K562 (cell line): ENCODE results near the gene SMCHD1. TPM values are rescaled to one million over a fixed set of nuclear protein-coding genes. Genes with fewer than 3 reads are reported as not detected.

ENCODE experiments used
- ATAC-seq: fragments of 200-7000 bp; cut with Tn5 transposase; 3 replicates; pipeline ENCODE4 v1.9.1; 2020; ENCODE audit warnings: moderate library complexity
- BruUV-seq: library from RNA; stranded (reverse); fragments of 400-500 nt; replicated peaks from 2 replicates; lab custom pipeline; 2021; lab: Mats Ljungman, UMichigan
- CTCF ChIA-PET: fragments of 300-600 bp; formaldehyde crosslinking; extraction: SDS; loops from one replicate; lab custom pipeline; 2021; ENCODE audit warnings: low intra/inter-chr PET ratio; lab: Yijun Ruan, JAX
- POLR2A ChIA-PET: fragments of 300-600, 350-650 bp; sonication (Branson Sonifier 250); formaldehyde crosslinking; extraction: SDS; loops from one replicate; lab custom pipeline; 2021; ENCODE audit warnings: antibody characterized with exemption, inconsistent platforms; lab: Yijun Ruan, JAX
- DNase-seq, 4 experiments: peaks; one replicate each; pipeline versions ENCODE4 v3.0.0 to v3.0.0-alpha.2; 2011 to 2018; ENCODE audit warnings: low spot score in 3 of 4, mixed read lengths in 3 of 4; ENCODE audit errors: extremely low read depth in 1 of 4
- FAIRE-seq: peaks from 2 replicates; lab custom pipeline; 2011; peaks lifted over from hg19 to GRCh38; lab: Jason Lieb, UNC
- H2AFZ ChIP-seq: 2 replicates; pipeline ENCODE4 v1.6.0; 2011; ENCODE audit warnings: low read depth, low read length, control low read depth, inconsistent platforms
- H3K27ac ChIP-seq: fragments of 200-600 bp; 3 replicates; pipeline ENCODE4 v1.8.0; 2011; ENCODE audit warnings: low read depth, mild to moderate bottlenecking, control low read depth, inconsistent platforms, low read length, moderate library complexity, mixed read lengths; ENCODE audit errors: extremely low read depth
- H3K27me3 ChIP-seq, 2 experiments: fragments of 300-600 bp in 1 of 2; 2 replicates in 1 of 2; 3 replicates in 1 of 2; pipeline versions ENCODE4 v1.6.0 to v1.8.0; 2011; ENCODE audit warnings: inconsistent platforms in 2 of 2, low read length in 2 of 2, mild to moderate bottlenecking in 1 of 2, mixed read lengths in 1 of 2, moderate library complexity in 1 of 2; ENCODE audit not compliant: control insufficient read depth in 2 of 2, insufficient read depth in 2 of 2
- H3K36me3 ChIP-seq: fragments of 300-600 bp; 3 replicates; pipeline ENCODE4 v1.8.0; 2011; ENCODE audit warnings: mild to moderate bottlenecking, low read length, inconsistent platforms; ENCODE audit not compliant: control insufficient read depth, insufficient read depth
- H3K4me1 ChIP-seq, 2 experiments: fragments of 200-600 bp in 1 of 2; replicated peaks in 1 of 2; 2 replicates in 1 of 2; 3 replicates in 1 of 2; pipeline versions ENCODE4 v1.5.1 to v1.8.0; 2011; ENCODE audit warnings: inconsistent platforms in 2 of 2, low read length in 2 of 2, mild to moderate bottlenecking in 1 of 2, mixed read lengths in 1 of 2, moderate library complexity in 1 of 2; ENCODE audit not compliant: control insufficient read depth in 2 of 2, insufficient read depth in 2 of 2
- H3K4me2 ChIP-seq: 2 replicates; pipeline ENCODE4 v1.6.1; 2011; ENCODE audit warnings: low read length, control low read depth, inconsistent platforms, mixed read lengths; ENCODE audit not compliant: insufficient read depth
- H3K4me3 ChIP-seq: fragments of 200-600 bp; sonication (generic), shearing (Covaris generic); 2 replicates; pipeline ENCODE4 v1.5.1; 2016; ENCODE audit warnings: control low read depth, inconsistent platforms
- H3K79me2 ChIP-seq: fragments of 200-600 bp; 3 replicates; pipeline ENCODE4 v1.8.0; 2011; ENCODE audit warnings: low read length, inconsistent platforms; ENCODE audit not compliant: control insufficient read depth, insufficient read depth
- H3K9ac ChIP-seq, 2 experiments: 2 replicates each; pipeline versions ENCODE4 v1.6.0 to v1.6.1; 2011; ENCODE audit warnings: low read depth in 2 of 2, low read length in 2 of 2, control low read depth in 1 of 2, inconsistent platforms in 1 of 2, mild to moderate bottlenecking in 1 of 2, mixed read lengths in 1 of 2; ENCODE audit not compliant: insufficient read depth in 1 of 2
- H3K9me1 ChIP-seq: one replicate; pipeline ENCODE4 v1.6.0; 2011; ENCODE audit warnings: inconsistent platforms, mild to moderate bottlenecking, low read length, moderate library complexity; ENCODE audit not compliant: control insufficient read depth, insufficient read depth
- H3K9me3 ChIP-seq: replicated peaks from 2 replicates; pipeline ENCODE4 v1.5.1; 2011; ENCODE audit warnings: low read depth, low read length, inconsistent platforms; ENCODE audit not compliant: control insufficient read depth, insufficient read depth
- H4K20me1 ChIP-seq: replicated peaks from 2 replicates; pipeline ENCODE4 v1.6.1; 2011; ENCODE audit warnings: low read length, inconsistent platforms, mixed read lengths; ENCODE audit not compliant: control insufficient read depth, insufficient read depth
- CBX5 ChIP-seq: IDR thresholded peaks from 2 replicates; pipeline ENCODE4 v1.6.1; 2014; ENCODE audit warnings: low read depth, borderline replicate concordance
- KLF10 ChIP-seq: fragments of 250-450 bp; sonication (Bioruptor Pico); IDR thresholded peaks from 2 replicates; pipeline ENCODE4 v1.6.1; 2021; ENCODE audit warnings: matching md5 sums
- MXI1 ChIP-seq: IDR thresholded peaks from 2 replicates; pipeline ENCODE4 v1.6.1; 2011; ENCODE audit warnings: low read depth, mild to moderate bottlenecking, improper control_type of control experiment, low read length
- PRMT5 ChIP-seq: sonication (generic); formaldehyde crosslinking; IDR thresholded peaks from 2 replicates; pipeline ENCODE4 v1.5.0; 2020; ENCODE audit warnings: missing genetic modification reagents
- PRPF4 ChIP-seq: fragments of 200-400 bp; formaldehyde crosslinking; IDR thresholded peaks from one replicate; pipeline ENCODE4 v1.6.1; 2017; ENCODE audit warnings: low read length, low read depth, mild to moderate bottlenecking; ENCODE audit not compliant: insufficient read depth, poor library complexity, severe bottlenecking
- TCFL5 ChIP-seq: fragments of 250-450 bp; sonication (Bioruptor Pico); conservative IDR thresholded peaks from 2 replicates; pipeline ENCODE4 v1.6.1; 2021; ENCODE audit warnings: mild to moderate bottlenecking, moderate library complexity, matching md5 sums
- ZNF184 ChIP-seq: sonication (generic); formaldehyde crosslinking; IDR thresholded peaks from 2 replicates; pipeline ENCODE4 v1.5.0; 2020; ENCODE audit warnings: missing genetic modification reagents
- ZNF224 ChIP-seq: sonication (generic); formaldehyde crosslinking; IDR thresholded peaks from 2 replicates; pipeline ENCODE4 v1.8.0; 2022; ENCODE audit warnings: mild to moderate bottlenecking, missing genetic modification reagents
- ZNF707 ChIP-seq: fragments of 250-450 bp; sonication (Bioruptor Pico); conservative IDR thresholded peaks from 2 replicates; pipeline ENCODE4 v1.8.0; 2022; ENCODE audit warnings: inconsistent platforms, mild to moderate bottlenecking, moderate library complexity
- in situ Hi-C: fragments of 300-500 bp; cut with MboI; formaldehyde crosslinking; loops from 4 replicates; pipeline ENCODE4 v1.15.0; 2018; ENCODE audit warnings: inconsistent platforms, mixed read lengths
- intact Hi-C: fragments of 100-400 bp; cut with micrococcal nuclease; formaldehyde crosslinking; loops from 2 replicates; pipeline ENCODE4 v1.14.2; 2022
- polyA plus RNA-seq, 8 experiments: library from polyadenylated mRNA; depleted of rRNA in 4 of 8; stranded (reverse) in 5 of 8; unstranded in 3 of 8; fragments of >200 nt; fragmentation: Nextera tagmentation in 2 of 8; fragmentation: Illumina TruSeq in 1 of 8; extraction: Ambion mirVana in 2 of 8; extraction: Trizol in 1 of 8; gene quantifications; 2 replicates each; pipeline versions ENCODE4 v1.2.1 to v1.2.3, GENCODE V29; 2011 to 2014; ENCODE audit warnings: inconsistent platforms in 1 of 8, missing spikeins in 1 of 8
- total RNA-seq, 7 experiments: library from RNA; depleted of rRNA in 6 of 7; stranded (reverse); fragments of >200 nt in 6 of 7; fragmentation: Illumina TruSeq in 2 of 7; extraction: Trizol in 2 of 7; gene quantifications; 2 replicates each; pipeline versions ENCODE4 v1.2.1 to v1.2.3, GENCODE V29; 2011 to 2021; ENCODE audit warnings: low replicate concordance in 1 of 7
- TF ChIP-seq, protein P1 (sequence below): fragments of 250-450 bp; sonication (Bioruptor Pico); IDR thresholded peaks from 2 replicates; pipeline ENCODE4 v1.5.0; 2021; ENCODE audit warnings: mild to moderate bottlenecking, moderate library complexity

SMCHD1 gene
- total and polyA plus RNA-seq, 9 of the 15 experiments (the other 6 are each of a cell fraction or from before 2014, with no cell fraction given): 6.3 to 144 (median 72.7) TPM

DNA sequence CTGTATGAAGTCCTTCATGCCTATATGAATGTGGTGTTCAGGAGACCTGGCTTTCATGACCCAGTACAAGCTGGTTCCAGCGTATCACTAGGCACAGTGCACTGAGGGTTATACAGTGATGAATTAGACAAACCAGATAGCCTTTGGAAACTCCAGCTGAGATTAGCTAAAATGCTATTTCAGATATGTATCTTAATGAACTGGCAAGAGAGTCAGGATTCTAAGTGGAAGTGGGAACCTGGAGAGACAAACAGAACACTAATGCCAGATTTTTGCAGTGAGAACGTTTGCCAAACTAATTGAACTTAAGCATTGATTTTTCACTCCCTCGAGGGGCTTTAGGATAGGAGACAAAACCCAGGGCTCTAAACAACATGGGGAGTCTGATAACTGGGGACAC, 125.2 kb downstream of the SMCHD1 start (continued):
- TF ChIP-seq CBX5: no peak

DNA sequence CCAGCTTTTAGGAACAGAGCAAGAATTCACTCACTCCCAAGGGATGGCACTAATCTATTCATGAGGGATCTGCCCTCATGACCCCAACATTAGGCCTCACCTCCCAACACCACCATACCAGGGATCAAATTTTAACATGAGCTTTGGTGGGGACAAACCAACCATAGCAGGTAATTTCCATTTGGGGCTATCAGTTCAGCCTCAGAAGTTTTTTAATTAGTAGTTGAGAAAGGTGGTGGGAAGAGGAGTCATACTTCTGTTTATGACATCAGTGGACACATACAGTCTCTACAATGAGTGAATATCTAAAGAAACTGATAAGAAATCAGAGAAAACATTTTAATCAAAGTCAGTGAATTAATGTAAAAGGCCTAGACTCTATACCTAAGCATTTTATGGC, 131.7 kb downstream of the SMCHD1 start:
- TF ChIP-seq ZNF224 (CRISPR knock-in tag) (no peak), KLF10 (CRISPR knock-in tag) (no peak), PRPF4 (no peak), MXI1 (no peak), ZNF707 (CRISPR knock-in tag) (no peak), PRMT5 (no peak), ZNF184 (CRISPR knock-in tag) (no peak), TCFL5 (CRISPR knock-in tag) (no peak)
- TF ChIP-seq, protein P1, sequence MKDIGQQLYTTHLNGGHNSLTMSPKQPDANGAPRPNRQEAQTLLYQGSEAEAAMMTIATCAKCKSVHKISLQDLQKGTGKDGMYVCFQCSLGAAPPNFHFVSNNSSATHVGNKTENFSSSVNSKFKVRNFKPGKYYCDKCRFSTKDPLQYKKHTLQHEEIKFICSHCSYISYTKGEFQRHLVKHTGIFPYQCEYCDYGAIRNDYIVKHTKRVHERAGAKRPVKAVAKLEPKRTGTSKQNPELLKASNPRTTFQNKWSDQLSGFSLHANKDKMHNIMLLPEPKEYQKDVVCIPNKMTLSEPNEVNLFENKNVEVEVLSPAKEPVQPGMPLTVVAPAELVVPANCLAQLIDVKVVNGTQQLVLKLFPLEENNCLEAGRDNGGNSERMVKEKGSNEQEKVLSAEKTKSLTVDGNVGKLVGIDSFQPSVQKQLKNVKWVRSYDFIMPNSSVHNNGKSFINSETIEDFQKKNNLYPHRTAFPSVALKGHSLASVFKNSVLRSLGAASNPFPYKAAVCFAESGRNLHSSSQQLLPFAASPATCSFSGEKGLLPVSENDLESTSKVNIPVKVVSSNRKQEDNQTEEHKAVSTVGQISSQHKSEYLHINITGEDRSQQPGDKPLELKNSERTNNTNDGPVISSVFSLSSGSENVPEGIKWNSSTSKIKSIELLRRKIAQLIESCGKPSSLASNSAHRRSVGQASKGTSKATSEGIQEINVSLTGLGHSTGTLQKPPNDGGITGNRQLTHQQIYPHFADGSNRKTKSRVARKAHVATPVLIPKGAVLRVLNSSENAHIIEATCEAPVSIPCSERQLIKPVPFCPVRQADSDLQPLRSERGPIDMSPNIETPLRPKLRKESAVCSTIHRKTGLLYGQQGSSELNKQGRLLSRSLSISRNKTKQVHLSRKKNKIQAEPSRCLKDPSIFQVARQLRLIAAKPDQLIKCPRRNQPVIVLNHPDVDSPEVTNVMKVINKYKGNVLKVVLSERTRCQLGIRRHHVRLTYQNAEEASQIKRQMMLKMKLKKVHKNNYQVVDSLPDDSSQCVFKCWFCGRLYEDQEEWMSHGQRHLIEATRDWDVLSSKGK (CRISPR knock-in tag): no peak
- H4K20me1 ChIP-seq: no peaks in the 10 kb centered on the region
- no peak for FAIRE-seq
- POLR2A ChIA-PET: interaction anchor here (0.7 kb wide), 1 partner anchor 73 kb away, joined by 3 read pairs; no protein-coding TSS in a partner anchor
- in situ Hi-C loops: no loop called here
- H3K4me1 ChIP-seq: no peaks in the 10 kb centered on the region
- no peak overlapping the region for H3K4me2 ChIP-seq
- no peak overlapping the region for H2AFZ ChIP-seq
- no peaks in the 10 kb centered on the region for H3K9me3 ChIP-seq
- H3K79me2 ChIP-seq: no peaks in the 10 kb centered on the region
- ATAC-seq: no peak
- intact Hi-C loops: no loop called here
- BruUV-seq: TSS peak; percentile 3
- no peak overlapping the region for H3K27ac ChIP-seq
- no peak for DNase-seq
- no peaks in the 10 kb centered on the region for H3K9me1 ChIP-seq
- peaks cover 85% of the 10 kb centered on the region; the same call in 2 of the 3 replicates for H3K36me3 ChIP-seq
- H3K9ac ChIP-seq: no peak overlapping the region
- H3K27me3 ChIP-seq: no peaks in the 10 kb centered on the region
- CTCF ChIA-PET: no interaction called here
- no peak overlapping the region for H3K4me3 ChIP-seq
